K562 (cell line): ENCODE results near the gene RAG2. TPM values are rescaled to one million over a fixed set of nuclear protein-coding genes. Genes with fewer than 3 reads are reported as not detected.

Experiments used
- ETV1 ChIP-seq: fragments of 450-650 bp; conservative IDR thresholded peaks from 2 replicates; pipeline ENCODE4 v1.6.1; 2016; ENCODE audit warnings: missing genetic modification characterization, control low read depth, low read depth, missing compliant biosample characterization
- HMG20B ChIP-seq: fragments of 250-450 bp; sonication (Bioruptor Pico); IDR thresholded peaks from 2 replicates; pipeline ENCODE4 v1.5.0; 2021; ENCODE audit warnings: mild to moderate bottlenecking
- NFE2 ChIP-seq: IDR thresholded peaks from 2 replicates; pipeline ENCODE4 v1.6.1; 2014; ENCODE audit warnings: antibody characterized with exemption, low read depth
- NFE2L1 ChIP-seq: fragments of 450-650 bp; IDR thresholded peaks from 2 replicates; pipeline ENCODE4 v1.6.1; 2016; ENCODE audit warnings: missing genetic modification characterization, low read depth, mild to moderate bottlenecking, missing compliant biosample characterization, moderate library complexity, borderline replicate concordance
- PKNOX1 ChIP-seq: fragments of 450-650 bp; IDR thresholded peaks from 2 replicates; pipeline ENCODE4 v1.6.1; 2016
- ZBTB11 ChIP-seq, 3 experiments: fragments of 200-800 bp in 1 of 3; fragments of 250-450 bp in 1 of 3; fragments of 450-650 bp in 1 of 3; sonication (Bioruptor Pico) in 1 of 3; sonication (Bioruptor generic) in 1 of 3; formaldehyde crosslinking in 1 of 3; IDR thresholded peaks; 2 replicates each; pipeline versions ENCODE4 v1.6.1 to v1.8.0; 2016 to 2022; ENCODE audit warnings: mild to moderate bottlenecking in 2 of 3, missing genetic modification characterization in 2 of 3, missing compliant biosample characterization in 1 of 3, moderate library complexity in 1 of 3
- ZNF395 ChIP-seq: fragments of 200-800 bp; sonication (Bioruptor generic); IDR thresholded peaks from 2 replicates; pipeline ENCODE4 v1.6.1; 2017; ENCODE audit warnings: missing genetic modification characterization, missing compliant biosample characterization
- ZNF449 ChIP-seq: fragments of 250-450 bp; sonication (Bioruptor Pico); IDR thresholded peaks from 2 replicates; pipeline ENCODE4 v1.8.0; 2022; ENCODE audit warnings: moderate library complexity, mild to moderate bottlenecking, inconsistent platforms
- ZNF766 ChIP-seq: fragments of 200-800 bp; sonication (Bioruptor generic); conservative IDR thresholded peaks from 2 replicates; pipeline ENCODE4 v1.6.1; 2016; ENCODE audit warnings: missing genetic modification characterization, missing compliant biosample characterization
- ZNF79 ChIP-seq: fragments of 250-450 bp; sonication (Bioruptor Pico); IDR thresholded peaks from 2 replicates; pipeline ENCODE4 v1.4.0; 2020; ENCODE audit warnings: low read depth, mild to moderate bottlenecking, moderate library complexity
- polyA plus RNA-seq, 8 experiments: library from polyadenylated mRNA; depleted of rRNA in 4 of 8; stranded (reverse) in 5 of 8; unstranded in 3 of 8; fragments of >200 nt; fragmentation: Nextera tagmentation in 2 of 8; fragmentation: Illumina TruSeq in 1 of 8; extraction: Ambion mirVana in 2 of 8; extraction: Trizol in 1 of 8; gene quantifications; 2 replicates each; pipeline versions ENCODE4 v1.2.1 to v1.2.3, GENCODE V29; 2011 to 2014; ENCODE audit warnings: inconsistent platforms in 1 of 8, missing spikeins in 1 of 8
- total RNA-seq, 7 experiments: library from RNA; depleted of rRNA in 6 of 7; stranded (reverse); fragments of >200 nt in 6 of 7; fragmentation: Illumina TruSeq in 2 of 7; extraction: Trizol in 2 of 7; gene quantifications; 2 replicates each; pipeline versions ENCODE4 v1.2.1 to v1.2.3, GENCODE V29; 2011 to 2021; ENCODE audit warnings: low replicate concordance in 1 of 7

Gene RAG2
- total and polyA plus RNA-seq, 9 of the 15 experiments (the other 6 are each of a cell fraction or from before 2014, with no cell fraction given), result 0.06 to 2.7 (median 0.26) TPM; not detected in 3

GRCh38 chr11:36601155-36601554, 3.1 kb upstream of the RAG2 start (continued):
- peak; percentile 15; the same call in 1 of the 2 replicates for TF ChIP-seq PKNOX1
- peak in 1 of 3 experiments; percentile 42; a peak in 1 of 6 replicates for TF ChIP-seq ZBTB11 (CRISPR knock-in tag; IDR thresholded peaks at IDR 0.05)
- 0 out of 2 replicates have a peak, but pooled peaks have one; percentile 49 for TF ChIP-seq ZNF79 (CRISPR knock-in tag)
- 0 out of 2 replicates have a peak, but pooled peaks have one; percentile 30 for TF ChIP-seq ZNF395 (CRISPR knock-in tag)
- TF ChIP-seq ZNF449 (CRISPR knock-in tag), result no peak
- TF ChIP-seq NFE2, result peak; percentile 74
- TF ChIP-seq ETV1 (tag), result peak; percentile 19; the same call in 1 of the 2 replicates
- TF ChIP-seq NFE2L1, result peak; percentile 12; the same call in 1 of the 2 replicates
- no peak for TF ChIP-seq HMG20B (CRISPR knock-in tag)
- TF ChIP-seq ZNF766 (CRISPR knock-in tag), result peak; percentile 52; the same call in 1 of the 2 replicates
